ENCODE results near the gene PTPRK. TPM values are rescaled to one million over a fixed set of nuclear protein-coding genes. Genes with fewer than 3 reads are reported as not detected.

PTPRK gene
- total and polyA plus RNA-seq, 2 of the 13 experiments (the other 11 are each of a cell fraction or from before 2014, with no cell fraction given) = 43.6 to 98.3 TPM

DNA sequence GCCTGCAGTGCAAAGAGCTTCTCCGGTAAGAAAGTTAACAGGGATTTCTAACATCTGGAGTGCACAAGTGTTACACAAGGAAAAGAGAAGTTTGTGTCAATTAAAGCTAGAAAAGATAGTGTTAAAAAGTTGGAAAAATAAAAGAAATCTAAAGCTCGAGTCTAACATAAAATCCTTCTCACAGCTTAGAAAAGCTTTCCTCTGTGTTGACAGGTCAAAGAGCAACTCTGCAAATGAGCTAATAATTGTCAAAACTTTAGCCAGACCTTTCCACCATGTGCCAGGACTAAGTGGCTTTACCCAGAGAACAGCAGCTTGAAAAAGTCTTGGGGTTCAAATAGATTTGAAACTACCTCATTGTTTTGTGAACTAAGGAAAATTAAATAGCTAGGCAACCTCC, 14.8 kb downstream of the PTPRK start (continued):
- TF ChIP-seq KDM5B (CRISPR knock-in tag; IDR thresholded peaks at IDR 0.05; ENCODE audit: borderline replicate concordance) (no peak), RCOR2 (CRISPR knock-in tag; IDR thresholded peaks at IDR 0.05) (peak; percentile 34), RXRB (CRISPR knock-in tag; IDR thresholded peaks at IDR 0.05; ENCODE audit: borderline replicate concordance) (peak; percentile 70; the same call in 1 of the 2 replicates), KLF6 (CRISPR knock-in tag; IDR thresholded peaks at IDR 0.05) (no peak; the same call in 1 of the 2 replicates), BCL6 (CRISPR knock-in tag; IDR thresholded peaks at IDR 0.05) (peak; percentile 60), TOPORS (CRISPR knock-in tag; IDR thresholded peaks at IDR 0.05) (no peak), ZNF776 (CRISPR knock-in tag; IDR thresholded peaks at IDR 0.05) (no peak), MYC (CRISPR knock-in tag; IDR thresholded peaks at IDR 0.05; ENCODE audit: borderline replicate concordance) (no peak), THAP11 (CRISPR knock-in tag; IDR thresholded peaks at IDR 0.05) (0 out of 2 replicates have a peak, but pooled peaks have one; percentile 18), PAWR (CRISPR knock-in tag; IDR thresholded peaks at IDR 0.05; ENCODE audit: borderline replicate concordance) (no peak), SP1 (IDR thresholded peaks at IDR 0.05) (no peak), SP1 (CRISPR knock-in tag; IDR thresholded peaks at IDR 0.05) (no peak), FOXJ3 (CRISPR knock-in tag; IDR thresholded peaks at IDR 0.05; ENCODE audit: borderline replicate concordance) (peak; percentile 85; the same call in 1 of the 2 replicates), STAT5B (CRISPR knock-in tag; IDR thresholded peaks at IDR 0.05) (no peak), ZNF484 (CRISPR knock-in tag; IDR thresholded peaks at IDR 0.05; ENCODE audit: borderline replicate concordance, low read depth) (no peak), ZBTB26 (CRISPR knock-in tag; IDR thresholded peaks at IDR 0.05; ENCODE audit: borderline replicate concordance) (no peak), HDAC2 (CRISPR knock-in tag; IDR thresholded peaks at IDR 0.05) (peak; percentile 45), ZNF17 (CRISPR knock-in tag; IDR thresholded peaks at IDR 0.05) (no peak), ZNF282 (IDR thresholded peaks at IDR 0.05; ENCODE audit: partially characterized antibody) (no peak), KAT2B (IDR thresholded peaks at IDR 0.05; ENCODE audit: borderline replicate concordance, low read depth, low read length) (no peak), HDAC6 (IDR thresholded peaks at IDR 0.05; ENCODE audit: low read depth, low read length) (no peak; the same call in 1 of the 2 replicates), PHF21A (CRISPR knock-in tag; IDR thresholded peaks at IDR 0.05) (peak; percentile 44; the same call in 1 of the 2 replicates), ZNF652 (CRISPR knock-in tag; IDR thresholded peaks at IDR 0.05; ENCODE audit: borderline replicate concordance, low read depth) (0 out of 2 replicates have a peak, but pooled peaks have one; percentile 20)
- TF ChIP-seq, protein P1, sequence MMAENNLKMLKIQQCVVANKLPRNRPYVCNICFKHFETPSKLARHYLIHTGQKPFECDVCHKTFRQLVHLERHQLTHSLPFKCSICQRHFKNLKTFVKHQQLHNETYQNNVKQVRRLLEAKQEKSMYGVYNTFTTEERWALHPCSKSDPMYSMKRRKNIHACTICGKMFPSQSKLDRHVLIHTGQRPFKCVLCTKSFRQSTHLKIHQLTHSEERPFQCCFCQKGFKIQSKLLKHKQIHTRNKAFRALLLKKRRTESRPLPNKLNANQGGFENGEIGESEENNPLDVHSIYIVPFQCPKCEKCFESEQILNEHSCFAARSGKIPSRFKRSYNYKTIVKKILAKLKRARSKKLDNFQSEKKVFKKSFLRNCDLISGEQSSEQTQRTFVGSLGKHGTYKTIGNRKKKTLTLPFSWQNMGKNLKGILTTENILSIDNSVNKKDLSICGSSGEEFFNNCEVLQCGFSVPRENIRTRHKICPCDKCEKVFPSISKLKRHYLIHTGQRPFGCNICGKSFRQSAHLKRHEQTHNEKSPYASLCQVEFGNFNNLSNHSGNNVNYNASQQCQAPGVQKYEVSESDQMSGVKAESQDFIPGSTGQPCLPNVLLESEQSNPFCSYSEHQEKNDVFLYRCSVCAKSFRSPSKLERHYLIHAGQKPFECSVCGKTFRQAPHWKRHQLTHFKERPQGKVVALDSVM (CRISPR knock-in tag; IDR thresholded peaks at IDR 0.05) = no peak; the same call in 1 of the 2 replicates
- TF ChIP-seq, protein P2, sequence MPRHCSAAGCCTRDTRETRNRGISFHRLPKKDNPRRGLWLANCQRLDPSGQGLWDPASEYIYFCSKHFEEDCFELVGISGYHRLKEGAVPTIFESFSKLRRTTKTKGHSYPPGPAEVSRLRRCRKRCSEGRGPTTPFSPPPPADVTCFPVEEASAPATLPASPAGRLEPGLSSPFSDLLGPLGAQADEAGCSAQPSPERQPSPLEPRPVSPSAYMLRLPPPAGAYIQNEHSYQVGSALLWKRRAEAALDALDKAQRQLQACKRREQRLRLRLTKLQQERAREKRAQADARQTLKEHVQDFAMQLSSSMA (CRISPR knock-in tag; IDR thresholded peaks at IDR 0.05) = 0 out of 2 replicates have a peak, but pooled peaks have one; percentile 2
- TF ChIP-seq, protein P3, sequence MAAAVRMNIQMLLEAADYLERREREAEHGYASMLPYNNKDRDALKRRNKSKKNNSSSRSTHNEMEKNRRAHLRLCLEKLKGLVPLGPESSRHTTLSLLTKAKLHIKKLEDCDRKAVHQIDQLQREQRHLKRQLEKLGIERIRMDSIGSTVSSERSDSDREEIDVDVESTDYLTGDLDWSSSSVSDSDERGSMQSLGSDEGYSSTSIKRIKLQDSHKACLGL (CRISPR knock-in tag; IDR thresholded peaks at IDR 0.05) = no peak
- TF ChIP-seq, protein P4, sequence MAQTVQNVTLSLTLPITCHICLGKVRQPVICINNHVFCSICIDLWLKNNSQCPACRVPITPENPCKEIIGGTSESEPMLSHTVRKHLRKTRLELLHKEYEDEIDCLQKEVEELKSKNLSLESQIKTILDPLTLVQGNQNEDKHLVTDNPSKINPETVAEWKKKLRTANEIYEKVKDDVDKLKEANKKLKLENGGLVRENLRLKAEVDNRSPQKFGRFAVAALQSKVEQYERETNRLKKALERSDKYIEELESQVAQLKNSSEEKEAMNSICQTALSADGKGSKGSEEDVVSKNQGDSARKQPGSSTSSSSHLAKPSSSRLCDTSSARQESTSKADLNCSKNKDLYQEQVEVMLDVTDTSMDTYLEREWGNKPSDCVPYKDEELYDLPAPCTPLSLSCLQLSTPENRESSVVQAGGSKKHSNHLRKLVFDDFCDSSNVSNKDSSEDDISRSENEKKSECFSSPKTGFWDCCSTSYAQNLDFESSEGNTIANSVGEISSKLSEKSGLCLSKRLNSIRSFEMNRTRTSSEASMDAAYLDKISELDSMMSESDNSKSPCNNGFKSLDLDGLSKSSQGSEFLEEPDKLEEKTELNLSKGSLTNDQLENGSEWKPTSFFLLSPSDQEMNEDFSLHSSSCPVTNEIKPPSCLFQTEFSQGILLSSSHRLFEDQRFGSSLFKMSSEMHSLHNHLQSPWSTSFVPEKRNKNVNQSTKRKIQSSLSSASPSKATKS (CRISPR knock-in tag; IDR thresholded peaks at IDR 0.05) = no peak

All from HepG2 (cell line).